Measurements from ENCODE around the gene TMEM171.

GRCh38 chr5:73176250-73176649 lies 55.9 kb downstream of the TMEM171 start:
- TF ChIP-seq POLR2A (IDR thresholded peaks at IDR 0.05; ENCODE audit: low read length) (no peak), GATA1 (IDR thresholded peaks at IDR 0.05; ENCODE audit: low read depth, low read length) (no peak)
